ENCODE measurements around the gene KIRREL3.

DNA sequence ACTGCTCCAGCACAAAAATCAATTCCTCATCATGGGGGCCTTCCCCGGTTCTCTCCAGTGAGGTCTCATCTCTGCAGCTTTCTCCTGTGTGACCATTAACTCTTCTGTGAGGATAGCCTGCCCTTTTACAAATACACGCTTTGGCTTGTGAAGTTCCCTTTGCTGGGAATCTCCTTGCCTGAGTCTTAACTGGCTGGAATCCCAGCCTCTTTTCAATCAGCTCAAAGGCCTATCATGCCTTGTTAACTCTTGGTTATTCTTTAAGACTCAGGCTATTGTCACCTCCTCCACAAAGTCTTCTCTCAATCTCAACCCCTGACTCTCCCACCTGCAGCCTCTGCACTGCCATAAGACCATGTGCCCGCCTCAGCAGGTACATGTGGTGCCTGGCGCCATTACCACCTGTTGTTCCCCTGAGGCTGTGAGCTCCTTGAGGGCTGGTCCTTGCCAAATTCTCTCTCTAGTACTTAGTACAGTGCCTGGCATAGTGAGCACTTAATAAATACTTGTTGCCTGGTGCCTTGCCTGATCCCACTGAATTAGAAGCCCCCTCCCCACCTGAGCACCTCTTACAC, 516.9 kb downstream of the KIRREL3 start:
- TF ChIP-seq, protein P1, sequence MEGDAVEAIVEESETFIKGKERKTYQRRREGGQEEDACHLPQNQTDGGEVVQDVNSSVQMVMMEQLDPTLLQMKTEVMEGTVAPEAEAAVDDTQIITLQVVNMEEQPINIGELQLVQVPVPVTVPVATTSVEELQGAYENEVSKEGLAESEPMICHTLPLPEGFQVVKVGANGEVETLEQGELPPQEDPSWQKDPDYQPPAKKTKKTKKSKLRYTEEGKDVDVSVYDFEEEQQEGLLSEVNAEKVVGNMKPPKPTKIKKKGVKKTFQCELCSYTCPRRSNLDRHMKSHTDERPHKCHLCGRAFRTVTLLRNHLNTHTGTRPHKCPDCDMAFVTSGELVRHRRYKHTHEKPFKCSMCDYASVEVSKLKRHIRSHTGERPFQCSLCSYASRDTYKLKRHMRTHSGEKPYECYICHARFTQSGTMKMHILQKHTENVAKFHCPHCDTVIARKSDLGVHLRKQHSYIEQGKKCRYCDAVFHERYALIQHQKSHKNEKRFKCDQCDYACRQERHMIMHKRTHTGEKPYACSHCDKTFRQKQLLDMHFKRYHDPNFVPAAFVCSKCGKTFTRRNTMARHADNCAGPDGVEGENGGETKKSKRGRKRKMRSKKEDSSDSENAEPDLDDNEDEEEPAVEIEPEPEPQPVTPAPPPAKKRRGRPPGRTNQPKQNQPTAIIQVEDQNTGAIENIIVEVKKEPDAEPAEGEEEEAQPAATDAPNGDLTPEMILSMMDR (IDR thresholded peaks at IDR 0.05): no peak
- TF ChIP-seq POLR2AphosphoS5 (IDR thresholded peaks at IDR 0.05) (no peak), POLR2A (IDR thresholded peaks at IDR 0.05) (no peak), EP300 (IDR thresholded peaks at IDR 0.05; ENCODE audit: low read depth) (no peak)
